Fibroblast of villous mesenchyme (primary cell): Measurements from ENCODE around the gene HDAC9. TPM values are rescaled to one million over a fixed set of nuclear protein-coding genes. Genes with fewer than 3 reads are reported as not detected.

Source experiments
- DNase-seq: peaks from one replicate; pipeline ENCODE4 v3.0.0-alpha.2; 2010; ENCODE audit warnings: low read depth
- H3K4me3 ChIP-seq: 2 replicates; pipeline ENCODE4 v1.5.1; 2011; ENCODE audit warnings: low read depth, mild to moderate bottlenecking, low read length
- total RNA-seq: library from RNA; depleted of rRNA; stranded (reverse); fragments of >200 nt; gene quantifications from 2 replicates; pipeline ENCODE4 v1.2.3, GENCODE V29; 2012
- TF ChIP-seq, protein P1 (sequence below): IDR thresholded peaks from 2 replicates; pipeline ENCODE4 v1.5.1; 2012; ENCODE audit warnings: low read depth, mild to moderate bottlenecking, low read length; ENCODE audit not compliant: insufficient read depth

HDAC9 gene
- total RNA-seq, 1 donor = 16.8 TPM

DNA sequence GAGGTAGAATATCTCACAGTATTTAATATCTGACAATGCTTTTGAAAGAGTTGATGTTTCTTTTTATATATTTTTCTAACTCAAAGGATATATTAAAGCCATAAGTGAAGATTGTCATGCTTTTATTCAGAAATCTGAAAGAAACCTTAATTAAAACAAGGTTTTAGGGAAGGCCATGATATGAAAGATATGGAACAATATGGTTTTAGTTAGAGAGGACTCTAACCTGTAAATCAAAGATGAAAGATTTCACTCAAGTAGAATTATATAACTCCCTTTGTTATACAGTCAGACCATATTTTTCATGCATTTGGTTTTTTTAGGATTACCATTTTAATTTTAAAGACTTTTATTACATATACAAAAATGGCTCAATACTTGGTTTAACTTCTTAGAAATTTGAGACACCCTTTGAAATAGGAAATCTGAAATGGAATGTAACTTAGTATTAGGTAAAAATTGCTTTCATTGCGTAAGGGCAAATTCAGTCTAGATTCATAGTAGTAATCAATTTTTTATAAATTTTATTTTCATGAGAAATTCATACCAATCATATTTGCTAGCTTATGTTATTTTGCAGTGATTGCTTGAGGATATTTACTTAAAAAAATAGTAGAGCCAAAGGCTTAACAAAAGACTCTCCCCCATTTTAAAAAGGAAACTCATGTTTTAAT is 502.1 kb downstream of the HDAC9 start:
- H3K4me3 ChIP-seq = no peak overlapping the region
- DNase-seq = no peak
- TF ChIP-seq, protein P1, sequence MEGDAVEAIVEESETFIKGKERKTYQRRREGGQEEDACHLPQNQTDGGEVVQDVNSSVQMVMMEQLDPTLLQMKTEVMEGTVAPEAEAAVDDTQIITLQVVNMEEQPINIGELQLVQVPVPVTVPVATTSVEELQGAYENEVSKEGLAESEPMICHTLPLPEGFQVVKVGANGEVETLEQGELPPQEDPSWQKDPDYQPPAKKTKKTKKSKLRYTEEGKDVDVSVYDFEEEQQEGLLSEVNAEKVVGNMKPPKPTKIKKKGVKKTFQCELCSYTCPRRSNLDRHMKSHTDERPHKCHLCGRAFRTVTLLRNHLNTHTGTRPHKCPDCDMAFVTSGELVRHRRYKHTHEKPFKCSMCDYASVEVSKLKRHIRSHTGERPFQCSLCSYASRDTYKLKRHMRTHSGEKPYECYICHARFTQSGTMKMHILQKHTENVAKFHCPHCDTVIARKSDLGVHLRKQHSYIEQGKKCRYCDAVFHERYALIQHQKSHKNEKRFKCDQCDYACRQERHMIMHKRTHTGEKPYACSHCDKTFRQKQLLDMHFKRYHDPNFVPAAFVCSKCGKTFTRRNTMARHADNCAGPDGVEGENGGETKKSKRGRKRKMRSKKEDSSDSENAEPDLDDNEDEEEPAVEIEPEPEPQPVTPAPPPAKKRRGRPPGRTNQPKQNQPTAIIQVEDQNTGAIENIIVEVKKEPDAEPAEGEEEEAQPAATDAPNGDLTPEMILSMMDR = no peak

DNA sequence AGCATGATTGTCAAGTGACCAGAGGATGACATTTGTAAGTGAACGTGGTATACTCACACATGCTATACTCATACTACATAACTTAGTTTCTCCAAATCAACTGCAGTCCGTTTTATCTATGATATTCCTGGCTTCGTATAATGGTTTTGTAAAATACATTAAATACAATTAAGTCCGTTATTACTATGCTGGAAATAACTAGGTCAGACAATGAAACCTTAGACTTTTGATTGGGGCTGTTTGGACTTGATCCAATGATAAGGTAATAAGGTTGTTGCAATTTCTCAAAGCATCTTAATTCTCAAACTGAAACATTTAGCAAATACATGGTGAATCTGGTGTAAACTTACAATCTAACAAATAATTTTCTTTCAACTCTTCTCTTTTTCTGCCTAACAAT is 504.9 kb downstream of the HDAC9 start:
- TF ChIP-seq, protein P1 = no peak
- no peak for DNase-seq
- H3K4me3 ChIP-seq = no peak overlapping the region

DNA sequence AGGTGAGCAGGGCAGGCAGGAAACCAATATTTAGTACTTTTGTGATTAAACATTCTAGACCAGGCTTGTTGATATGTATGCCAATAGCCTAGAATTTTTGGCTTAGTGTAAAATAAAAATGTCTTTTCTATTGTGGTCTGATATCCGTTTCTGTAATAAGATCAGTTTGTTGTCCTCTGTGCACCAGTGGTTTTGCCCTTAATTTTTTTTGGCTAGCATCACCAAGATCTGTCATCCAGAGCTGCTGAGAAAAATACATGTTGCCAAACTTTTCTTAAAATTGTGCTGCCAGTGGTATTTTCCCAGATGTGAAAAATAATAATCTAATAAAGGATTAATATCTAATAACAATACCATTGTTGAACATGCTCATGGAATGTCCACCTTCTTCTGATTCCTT is 506.3 kb downstream of the HDAC9 start:
- DNase-seq = no peak
- H3K4me3 ChIP-seq = no peak overlapping the region
- TF ChIP-seq, protein P1 = no peak

DNA sequence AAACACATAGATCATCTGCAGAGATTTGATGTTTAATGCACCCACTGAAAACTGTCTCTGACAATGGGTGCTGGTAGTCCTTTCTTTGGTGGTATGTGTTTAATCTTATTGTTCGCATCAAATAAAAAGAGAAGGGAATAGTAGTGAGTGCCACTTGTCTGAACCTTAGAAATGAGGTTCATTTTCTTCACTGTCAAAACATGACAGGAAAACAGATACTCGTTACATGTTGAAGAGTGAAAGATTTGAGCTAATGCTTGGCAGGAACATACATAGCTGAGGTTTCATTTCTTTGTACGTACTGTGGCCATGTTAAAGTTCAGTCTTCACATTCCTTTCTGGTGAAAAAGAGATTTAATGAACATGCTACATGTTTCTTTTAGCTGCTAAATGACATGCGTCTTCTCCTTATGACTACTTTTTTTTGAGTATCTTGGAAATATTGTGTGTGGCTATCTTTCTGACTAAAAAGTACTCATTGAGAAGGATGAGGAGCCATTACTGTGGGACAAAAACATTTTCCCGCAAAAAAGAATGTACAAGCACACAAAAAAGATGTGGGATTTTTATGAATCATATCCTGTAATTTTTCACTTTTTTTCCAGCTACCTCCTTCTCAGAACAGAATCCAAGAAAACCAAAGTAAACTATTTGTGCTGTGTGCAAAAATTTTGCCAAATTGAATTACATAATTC is 513.8 kb downstream of the HDAC9 start:
- DNase-seq = no peak
- TF ChIP-seq, protein P1 = no peak
- H3K4me3 ChIP-seq = no peak overlapping the region

DNA sequence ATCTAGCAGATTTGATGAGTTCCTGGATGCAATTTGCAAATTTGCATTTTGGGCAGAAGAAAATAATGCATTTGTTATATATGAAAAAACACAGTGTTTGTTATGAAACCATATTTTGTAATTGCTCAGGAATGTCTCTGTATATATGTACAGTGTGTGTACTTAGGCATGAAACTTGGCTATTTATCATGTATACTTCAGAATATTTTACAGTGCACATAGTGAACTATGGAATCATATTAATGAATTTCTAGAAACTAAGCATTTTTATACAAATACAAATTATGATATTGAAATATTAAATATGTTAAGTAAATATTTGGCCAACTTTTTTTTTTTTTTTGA is 514.4 kb downstream of the HDAC9 start:
- H3K4me3 ChIP-seq = no peak overlapping the region
- TF ChIP-seq, protein P1 = no peak
- DNase-seq = no peak

DNA sequence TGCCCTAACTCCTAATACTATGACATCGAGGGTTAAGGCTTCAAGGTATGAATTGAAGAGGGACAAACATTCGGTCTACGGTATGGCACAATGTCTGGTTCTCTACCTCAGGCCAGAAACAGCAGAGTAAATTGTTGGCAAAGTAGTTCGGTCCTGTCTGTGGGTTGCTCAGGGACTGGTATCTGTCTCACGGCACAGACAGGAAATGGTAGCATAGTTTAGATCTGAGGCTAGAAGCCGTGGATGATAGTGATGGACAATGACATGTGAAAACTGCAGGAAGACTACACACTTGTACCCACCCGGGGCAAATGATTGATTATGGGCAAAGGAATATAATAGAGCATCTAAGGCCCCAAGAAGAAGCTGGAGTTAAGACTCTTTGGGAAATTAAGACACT is 515.7 kb downstream of the HDAC9 start:
- TF ChIP-seq, protein P1 = no peak
- H3K4me3 ChIP-seq = no peak overlapping the region
- DNase-seq = no peak
